Measurements from ENCODE around the gene ANLN. TPM values are rescaled to one million over a fixed set of nuclear protein-coding genes. Genes with fewer than 3 reads are reported as not detected.
A peak's percentile ranks its signal among the peaks of the same experiment; 100 is the strongest.

ANLN gene
- total and polyA plus RNA-seq, 9 of the 15 experiments (the other 6 are each of a cell fraction or from before 2014, with no cell fraction given), result 18.1 to 66.2 (median 38.7) TPM

DNA sequence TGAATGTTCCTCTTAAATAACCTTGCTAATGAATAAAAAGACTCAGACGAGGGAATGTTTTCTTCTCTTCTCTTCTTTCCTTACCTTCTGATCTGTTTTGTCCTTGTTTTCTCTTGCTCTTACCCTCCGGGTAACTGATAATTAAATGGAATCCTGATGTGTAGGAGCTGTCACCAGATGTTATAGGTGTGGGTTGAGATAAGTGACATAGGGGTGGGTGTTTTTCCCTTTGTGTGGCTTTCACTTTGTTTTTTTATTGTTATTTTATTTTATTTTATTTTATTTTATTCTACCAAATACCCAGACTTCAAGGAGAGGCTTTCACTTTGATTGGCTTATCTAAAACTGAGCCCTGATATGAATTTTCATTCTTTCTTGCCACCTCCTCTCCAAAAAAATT is 25.5 kb downstream of the ANLN start:
- peak; percentile 49 for FAIRE-seq
- Histone ChIP-seq H3K4me3 (no peak overlapping the region), H3K4me1 (replicated peaks in 1 of 2; ENCODE audit: control insufficient read depth in 2 of 2, insufficient read depth in 2 of 2, low read length in 2 of 2) (peaks cover 5 to 7% of the 10 kb centered on the region in 2 experiments; a peak in 3 of 5 replicates), H3K9me1 (ENCODE audit: control insufficient read depth, insufficient read depth, low read length) (no peaks in the 10 kb centered on the region), H3K4me2 (ENCODE audit: insufficient read depth, low read length) (peak overlapping the region; percentile 37; the same call in 1 of the 2 replicates), H3K36me3 (ENCODE audit: control insufficient read depth, insufficient read depth, low read length) (peaks cover 88% of the 10 kb centered on the region), H3K9me3 (replicated peaks; ENCODE audit: control insufficient read depth, insufficient read depth, low read depth, low read length) (no peaks in the 10 kb centered on the region), H4K20me1 (replicated peaks; ENCODE audit: control insufficient read depth, insufficient read depth, low read length) (no peaks in the 10 kb centered on the region), H3K27ac (ENCODE audit: extremely low read depth, low read depth, low read length) (peak overlapping the region; percentile 26; the same call in 2 of the 3 replicates), H3K79me2 (ENCODE audit: control insufficient read depth, insufficient read depth, low read length) (no peaks in the 10 kb centered on the region; the same call in 2 of the 3 replicates), H3K27me3 (ENCODE audit: control insufficient read depth in 2 of 2, insufficient read depth in 2 of 2, low read length in 2 of 2) (no peaks in the 10 kb centered on the region), H3K9ac (ENCODE audit: insufficient read depth in 1 of 2, low read depth in 2 of 2, low read length in 2 of 2) (no peak overlapping the region), H2AFZ (ENCODE audit: low read depth, low read length) (no peak overlapping the region)
- DNase-seq (ENCODE audit: extremely low read depth in 1 of 4, low spot score in 3 of 4), result peak; percentile 29 to 48 (median 46)
- ATAC-seq, result peak; percentile 79
- in situ Hi-C loops (cut with MboI) (no loop called here), intact Hi-C loops (cut with micrococcal nuclease) (no loop called here)
- WGBS (ENCODE audit: insufficient coverage, low coverage, missing lambda C conversion rate), result 8% methylated on average over 2 of the region's 2 CpGs
- ChIA-PET CTCF (ENCODE audit: low intra/inter-chr PET ratio) (no interaction called here), POLR2A (interaction anchor here (1.7 to 9.3 kb wide), 2 partner anchors 12 to 23 kb away, joined by 4 to 57 read pairs; partner anchors contain the start of gene ANLN)
- no TSS peak for BruUV-seq (replicated peaks)
- TF ChIP-seq HES1 (IDR thresholded peaks at IDR 0.05; ENCODE audit: low read depth), result no peak
- TF ChIP-seq ZBTB17 (CRISPR knock-in tag; IDR thresholded peaks at IDR 0.05), result no peak
- no peak for TF ChIP-seq RNF2 (IDR thresholded peaks at IDR 0.05)
- peak; percentile 67 for TF ChIP-seq CBFA2T2 (conservative IDR thresholded peaks at IDR 0.05)
- TF ChIP-seq ZNF76 (CRISPR knock-in tag; IDR thresholded peaks at IDR 0.05; ENCODE audit: borderline replicate concordance), result no peak
- no peak for TF ChIP-seq ARID2 (IDR thresholded peaks at IDR 0.05)
- no peak for TF ChIP-seq BHLHE40 (IDR thresholded peaks at IDR 0.05; ENCODE audit: low read length)
- no peak for TF ChIP-seq ZBTB8A (IDR thresholded peaks at IDR 0.05; ENCODE audit: partially characterized antibody)
- TF ChIP-seq TBP (optimal IDR thresholded peaks at IDR 0.05; ENCODE audit: low read depth, low read length), result no peak
- peak; percentile 89 for TF ChIP-seq DPF2 (IDR thresholded peaks at IDR 0.05)
- 0 out of 2 replicates have a peak, but pooled peaks have one; percentile 20 for TF ChIP-seq EGR1 (conservative IDR thresholded peaks at IDR 0.05)
- TF ChIP-seq, protein P1, sequence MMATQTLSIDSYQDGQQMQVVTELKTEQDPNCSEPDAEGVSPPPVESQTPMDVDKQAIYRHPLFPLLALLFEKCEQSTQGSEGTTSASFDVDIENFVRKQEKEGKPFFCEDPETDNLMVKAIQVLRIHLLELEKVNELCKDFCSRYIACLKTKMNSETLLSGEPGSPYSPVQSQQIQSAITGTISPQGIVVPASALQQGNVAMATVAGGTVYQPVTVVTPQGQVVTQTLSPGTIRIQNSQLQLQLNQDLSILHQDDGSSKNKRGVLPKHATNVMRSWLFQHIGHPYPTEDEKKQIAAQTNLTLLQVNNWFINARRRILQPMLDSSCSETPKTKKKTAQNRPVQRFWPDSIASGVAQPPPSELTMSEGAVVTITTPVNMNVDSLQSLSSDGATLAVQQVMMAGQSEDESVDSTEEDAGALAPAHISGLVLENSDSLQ (IDR thresholded peaks at IDR 0.05), result peak; percentile 44; the same call in 1 of the 2 replicates
- no peak for TF ChIP-seq HOXB6 (CRISPR knock-in tag; IDR thresholded peaks at IDR 0.05; ENCODE audit: borderline replicate concordance)
- TF ChIP-seq ZKSCAN1 (IDR thresholded peaks at IDR 0.05; ENCODE audit: low read depth, low read length), result no peak
- TF ChIP-seq CREB1 (IDR thresholded peaks at IDR 0.05), result no peak
- TF ChIP-seq CREB1 (CRISPR knock-in tag; IDR thresholded peaks at IDR 0.05), result no peak
- TF ChIP-seq SETDB1 (IDR thresholded peaks at IDR 0.05; ENCODE audit: low read length), result no peak
- TF ChIP-seq NR2F6 (CRISPR knock-in tag; IDR thresholded peaks at IDR 0.05), result no peak
- TF ChIP-seq KLF13 (tag; IDR thresholded peaks at IDR 0.05; ENCODE audit: borderline replicate concordance, low read depth), result no peak
- TF ChIP-seq THAP12 (CRISPR knock-in tag; IDR thresholded peaks at IDR 0.05), result no peak
- no peak for TF ChIP-seq NUFIP1 (IDR thresholded peaks at IDR 0.05; ENCODE audit: partially characterized antibody)
- no peak for TF ChIP-seq CREM (IDR thresholded peaks at IDR 0.05; ENCODE audit: low read depth)
- TF ChIP-seq MXI1 (IDR thresholded peaks at IDR 0.05; ENCODE audit: low read depth, low read length), result no peak
- no peak for TF ChIP-seq JUNB (CRISPR knock-in tag; conservative IDR thresholded peaks at IDR 0.05)
